Measurements from ENCODE around the gene TTC23.

The TTC23 gene, protein sequence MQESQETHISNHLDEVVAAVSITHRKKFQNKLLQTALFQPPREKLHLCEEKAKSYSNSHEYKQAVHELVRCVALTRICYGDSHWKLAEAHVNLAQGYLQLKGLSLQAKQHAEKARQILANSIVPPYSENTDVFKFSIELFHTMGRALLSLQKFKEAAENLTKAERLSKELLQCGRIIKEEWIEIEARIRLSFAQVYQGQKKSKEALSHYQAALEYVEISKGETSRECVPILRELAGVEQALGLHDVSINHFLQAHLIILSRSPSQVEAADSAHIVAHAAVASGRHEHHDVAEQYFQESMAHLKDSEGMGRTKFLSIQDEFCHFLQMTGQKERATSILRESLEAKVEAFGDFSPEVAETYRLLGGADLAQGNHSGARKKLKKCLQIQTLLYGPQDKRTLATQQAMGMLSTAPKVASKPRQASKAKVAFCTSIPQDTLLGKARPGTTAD

GRCh38 chr15:99249270-99249841 is at the start of gene TTC23:
TTC23 (minus strand) TSS chr15:99249581; CDS start chr15:99228712, 20,869 bp downstream.
- FAIRE-seq = peak; percentile 94

- no peak for FAIRE-seq
Observed at GRCh38 chr15:99296386-99296785, 47.0 kb upstream of the TTC23 start.

DNA sequence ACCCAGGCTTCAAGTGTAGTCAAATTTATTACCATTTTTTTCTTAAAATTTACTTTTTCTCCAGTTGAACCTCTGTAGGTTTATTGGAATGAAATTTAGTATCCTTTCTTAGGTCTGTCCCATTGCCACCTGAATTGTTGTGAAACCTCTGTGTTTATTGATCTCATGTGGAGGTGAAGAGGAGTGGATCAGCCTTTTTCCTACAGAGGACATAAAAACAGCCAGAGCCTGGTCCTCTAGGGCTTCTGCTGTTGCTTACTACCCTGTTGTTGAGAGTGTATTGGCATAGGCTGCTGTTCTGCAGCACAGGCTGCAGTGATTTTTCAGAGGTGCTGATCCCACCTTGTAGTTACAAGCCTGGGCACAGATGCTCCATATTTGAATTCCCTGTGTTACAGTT is 46.5 kb upstream of the TTC23 start:
- no peak for FAIRE-seq

GRCh38 chr15:99291643-99292042 is 42.3 kb upstream of the TTC23 start:
- FAIRE-seq = no peak

DNA sequence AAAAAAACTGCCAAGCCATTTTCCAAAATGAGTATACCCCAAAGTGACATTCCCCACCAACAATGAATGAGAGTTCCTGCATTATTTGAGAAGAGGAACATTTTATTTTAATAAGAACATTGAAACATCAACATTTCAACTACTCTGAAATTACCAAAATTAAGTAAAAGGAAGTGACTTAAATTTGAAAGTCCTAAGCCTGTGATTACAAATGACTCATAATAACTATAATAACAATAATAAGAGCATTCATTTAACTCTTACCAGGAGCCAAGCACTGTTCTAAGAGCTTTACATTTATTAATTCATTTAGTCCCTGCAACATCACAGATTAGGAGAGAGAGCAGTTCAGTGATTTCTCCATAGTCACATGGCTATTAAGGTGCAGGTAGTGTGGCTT is 34.3 kb upstream of the TTC23 start:
- FAIRE-seq = no peak

- no peak for FAIRE-seq
Observed at GRCh38 chr15:99282586-99282985, 33.2 kb upstream of the TTC23 start.

DNA sequence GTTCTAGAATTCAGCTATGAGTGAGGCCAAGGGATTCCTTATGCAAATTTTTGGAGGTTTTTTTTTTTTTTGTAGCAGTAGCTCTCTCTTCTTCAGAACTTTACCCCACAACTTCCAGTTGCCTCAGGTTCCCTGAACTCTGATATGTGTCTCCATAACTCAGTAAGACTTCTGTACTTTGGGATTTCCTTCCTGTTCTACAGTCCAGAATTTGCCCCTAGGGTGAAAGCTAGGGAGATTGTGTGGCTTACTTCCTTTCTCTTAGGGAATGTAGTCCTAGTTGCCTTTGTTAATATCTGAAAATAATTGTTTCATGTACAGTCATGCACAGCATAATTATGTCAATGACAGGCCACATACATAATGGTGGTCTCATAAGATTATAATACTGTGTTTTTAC is 32.7 kb upstream of the TTC23 start:
- FAIRE-seq = no peak

- no peak for FAIRE-seq
Observed at GRCh38 chr15:99279827-99280226, 30.4 kb upstream of the TTC23 start.

DNA sequence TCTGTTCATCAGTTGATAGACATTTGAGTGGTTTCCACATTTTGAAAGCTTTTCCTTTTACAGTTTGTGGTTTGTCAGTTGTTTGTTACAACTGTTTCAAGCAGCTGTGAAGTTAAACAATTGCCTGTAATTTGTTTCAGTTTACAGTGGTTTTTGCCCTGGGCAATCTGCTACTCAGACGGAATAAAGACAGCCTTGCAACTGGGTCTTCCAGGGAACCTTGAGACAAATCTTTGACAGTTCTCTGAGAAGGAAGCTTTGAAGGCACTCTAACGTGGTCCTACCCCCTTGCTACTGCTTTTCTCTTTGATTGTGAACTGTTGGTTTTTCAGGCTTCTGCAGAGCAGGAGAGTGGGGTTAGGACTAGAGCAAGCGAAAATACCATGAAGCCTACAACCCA is 29.9 kb upstream of the TTC23 start:
- no peak for FAIRE-seq

DNA sequence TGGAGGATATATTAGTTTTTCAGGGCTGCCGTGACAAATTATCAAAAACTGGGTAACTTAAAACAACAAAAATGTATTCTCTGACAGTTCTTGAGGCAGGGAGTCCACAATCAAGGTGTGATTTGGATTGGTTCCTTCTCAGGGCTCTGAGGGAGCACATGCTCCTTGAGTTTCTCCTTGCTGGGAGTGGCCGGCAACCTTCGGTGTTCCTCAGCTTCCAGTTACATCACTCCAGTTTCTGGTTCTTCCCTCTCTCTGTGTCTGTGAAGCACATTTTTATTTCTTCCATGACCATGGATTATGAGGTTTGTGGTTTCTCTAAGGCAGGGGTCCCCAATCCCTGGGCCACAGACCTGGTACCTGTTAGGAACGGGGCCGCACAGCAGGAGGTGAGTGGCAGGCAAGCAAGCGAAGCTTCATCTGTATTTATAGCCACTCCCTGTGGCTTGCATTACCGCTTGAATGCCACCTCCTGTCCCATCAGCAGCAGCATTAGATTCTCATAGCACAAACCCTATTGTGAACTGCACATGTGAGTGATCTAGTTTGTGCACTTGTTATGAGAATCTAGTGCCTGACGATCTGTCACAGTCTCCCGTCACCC is 26.2 kb upstream of the TTC23 start:
- FAIRE-seq = no peak

DNA sequence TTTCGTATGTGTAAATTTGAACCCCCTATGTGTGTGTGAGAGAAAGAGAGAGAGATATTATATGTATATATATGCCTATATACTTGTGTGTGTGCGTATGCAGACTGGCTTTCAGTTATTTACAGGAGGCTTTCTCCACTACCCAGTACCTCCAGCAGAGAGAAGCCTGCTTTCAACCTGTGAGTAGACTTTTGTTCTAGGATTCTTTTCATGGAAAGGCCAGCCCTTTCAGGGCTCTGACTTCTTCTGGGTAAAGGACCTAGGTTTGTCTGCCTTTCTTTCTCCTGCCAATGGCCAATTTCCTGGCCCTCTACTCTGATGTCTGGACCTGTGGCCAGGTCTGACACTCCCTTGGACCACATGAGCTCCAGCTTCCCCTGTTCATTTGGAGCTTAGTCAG is 25.7 kb upstream of the TTC23 start:
- FAIRE-seq = no peak

DNA sequence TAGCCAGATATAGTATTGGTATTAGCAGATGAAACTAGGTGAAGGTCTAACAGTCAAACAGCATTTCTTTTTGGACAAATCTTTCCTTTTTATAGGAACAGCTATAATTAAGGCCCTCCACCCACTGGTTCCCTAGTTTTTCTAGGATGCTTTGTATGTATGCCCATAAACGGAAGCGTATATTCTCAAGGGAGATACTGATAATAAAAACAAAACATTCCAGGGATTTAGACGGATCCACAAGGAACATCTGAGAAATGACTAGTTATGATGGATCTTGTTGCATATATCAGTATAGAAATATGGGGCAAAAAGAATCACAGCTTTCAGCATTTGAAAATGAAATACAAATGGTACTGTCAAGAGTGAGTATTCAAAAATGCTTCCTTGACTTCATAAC is 24.4 kb upstream of the TTC23 start:
- no peak for FAIRE-seq

GRCh38 chr15:99268431-99268830 is 19.1 kb upstream of the TTC23 start:
- FAIRE-seq = no peak

GRCh38 chr15:99267957-99268356 is 18.6 kb upstream of the TTC23 start:
- no peak for FAIRE-seq

GRCh38 chr15:99265541-99266070 is 16.2 kb upstream of the TTC23 start:
- no peak for FAIRE-seq

DNA sequence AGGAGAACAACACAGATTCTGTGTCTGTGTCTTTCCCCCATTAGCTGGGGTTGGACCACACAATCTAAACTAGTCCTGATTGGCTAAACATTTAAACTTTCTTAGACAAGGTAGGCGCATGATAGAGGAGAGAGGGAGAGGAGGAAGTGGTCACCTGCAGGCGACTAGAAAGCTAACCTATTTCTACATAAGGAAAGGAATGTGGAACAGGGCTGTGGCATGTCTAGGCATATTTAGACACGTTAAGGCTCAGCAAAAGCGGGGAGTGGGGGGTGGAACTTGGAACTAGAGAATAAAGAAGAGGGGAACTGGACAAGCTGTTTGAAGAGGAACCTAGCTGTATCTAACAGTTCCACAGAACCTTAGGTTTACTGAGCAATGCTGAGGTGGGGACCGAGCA is 14.7 kb upstream of the TTC23 start:
- FAIRE-seq = no peak

GRCh38 chr15:99257107-99257750 is 7.8 kb upstream of the TTC23 start:
- no peak for FAIRE-seq

DNA sequence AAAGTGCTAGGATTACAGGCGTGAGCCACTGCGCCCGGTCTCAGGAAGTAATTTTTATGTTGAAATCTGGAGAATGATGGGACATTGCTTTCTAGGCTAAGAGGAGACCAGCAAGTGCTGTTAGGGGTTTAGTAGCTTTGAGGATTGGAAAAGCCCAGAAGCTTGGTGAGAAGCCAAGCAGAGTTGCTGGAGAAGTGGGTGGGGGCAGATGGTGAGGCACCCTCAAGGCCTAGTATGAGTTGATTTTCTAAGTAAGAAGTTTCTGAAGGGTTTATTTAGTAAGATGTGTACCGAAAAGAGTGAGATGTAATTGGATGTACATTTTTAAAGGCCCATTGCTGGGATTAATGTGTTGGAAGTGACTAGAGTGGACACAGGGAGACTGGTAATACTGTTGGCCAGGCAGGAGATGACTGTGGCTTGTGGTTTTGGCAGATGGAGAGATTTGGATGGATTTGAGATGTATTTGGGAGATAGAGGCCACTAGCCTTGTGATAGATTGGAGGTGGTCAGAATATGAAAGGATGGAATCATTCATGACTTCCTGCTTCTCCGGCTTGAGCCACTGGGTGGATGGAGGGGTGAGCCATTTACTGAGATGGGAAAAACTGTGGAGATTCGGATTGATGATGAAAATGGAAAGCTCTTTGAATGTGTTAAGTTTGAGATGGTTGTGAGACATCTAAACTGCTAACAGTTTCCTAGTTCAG is 4.2 kb upstream of the TTC23 start:
- no peak for FAIRE-seq

DNA sequence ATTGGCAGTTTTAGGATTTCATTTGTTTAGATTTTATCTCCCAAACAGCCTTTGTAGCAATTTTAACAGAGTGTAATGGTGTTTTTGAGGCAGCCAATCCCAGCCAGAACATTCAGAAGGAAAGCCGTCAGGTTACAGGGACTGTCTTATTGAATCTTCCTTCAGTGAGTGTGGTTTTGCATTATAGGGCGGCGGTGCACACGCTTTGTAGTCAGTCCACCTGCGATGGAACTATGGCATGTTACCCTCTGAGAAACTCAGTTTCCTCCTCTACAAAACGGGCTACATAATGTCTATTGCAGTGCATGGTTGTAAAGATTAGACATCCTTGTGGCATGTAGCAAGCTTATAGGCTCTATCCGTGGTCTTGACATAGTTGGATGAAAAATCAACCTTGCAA is 2.9 kb upstream of the TTC23 start:
- FAIRE-seq = no peak

DNA sequence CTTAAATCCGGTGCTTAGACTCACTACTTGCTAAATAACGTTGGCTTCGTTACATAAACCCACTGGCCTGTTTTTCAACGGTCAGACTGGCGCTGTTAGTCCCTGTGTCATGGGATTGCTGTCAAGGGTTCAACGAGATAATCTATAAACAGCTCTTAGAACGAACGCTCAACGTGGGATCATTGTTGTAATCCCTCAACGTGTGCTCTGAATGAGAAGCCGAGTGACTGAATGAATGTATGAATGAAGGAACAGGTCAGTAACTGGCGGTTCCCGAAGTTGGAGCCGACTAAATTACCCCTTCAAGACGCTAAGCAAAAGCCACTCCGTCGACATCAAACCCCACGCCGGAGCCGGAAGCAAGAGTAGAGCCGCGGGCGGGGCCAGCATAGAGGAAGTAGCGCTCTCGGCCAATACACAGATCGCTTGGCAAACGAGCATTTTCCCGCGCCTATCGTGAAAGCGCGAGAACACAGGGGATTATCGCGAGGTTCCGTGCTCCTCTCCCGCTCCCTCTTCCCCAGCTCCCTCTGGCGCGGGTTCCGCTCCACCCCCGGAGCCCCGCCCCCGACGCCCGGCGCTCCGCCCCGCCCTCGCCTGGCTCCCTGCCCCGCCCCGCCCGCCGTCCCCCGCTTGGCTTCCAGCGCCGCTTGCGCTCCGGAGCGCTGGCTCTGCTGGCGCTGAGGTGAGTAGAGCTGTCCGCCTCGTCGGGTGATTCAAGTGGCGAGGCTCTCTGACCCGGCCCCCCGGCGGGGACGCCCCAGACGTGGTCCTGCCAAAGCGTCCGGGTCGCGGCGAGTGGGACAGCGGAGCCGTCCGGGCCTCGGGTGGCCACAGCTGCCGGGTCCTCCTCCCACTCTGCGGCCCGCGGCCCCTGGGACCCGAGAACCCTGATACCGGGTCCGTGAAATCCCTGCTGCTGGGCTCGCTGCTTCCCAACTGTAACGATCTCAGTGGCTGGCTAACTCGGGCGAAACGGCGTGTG is 1.8 kb upstream of the TTC23 start, which contains the start of gene LRRC28:
LRRC28 (plus strand) TSS at position 625 of the 985 bp plus-strand sequence. CDS start 4,477 bp downstream, outside the sequence.
- peak; percentile 74 for FAIRE-seq

GRCh38 chr15:99250494-99250856 is 1.1 kb upstream of the TTC23 start:
- FAIRE-seq = peak; percentile 48

Measured in endometrium (tissue), 2 donors.